Coronary artery (tissue), 2 donors: ENCODE measurements around the gene SF3A1.
A peak's percentile ranks its signal among the peaks of the same experiment; 100 is the strongest.
"Not testable (repeated sequence)": the region's sequence is repeated elsewhere in the genome, so short reads cannot be mapped to it uniquely, and the experiment has no call there.

ENCODE experiments used
- DNase-seq: peaks from one replicate; pipeline ENCODE4 v3.0.0-alpha.2; 2017; ENCODE audit warnings: low spot score
- H3K27ac ChIP-seq, 2 donors: fragments of 200-600 bp; sonication (generic); one replicate each; pipeline ENCODE4 v1.5.1; 2016 to 2019
- H3K4me3 ChIP-seq: fragments of 200-600 bp; sonication (generic); 2 replicates; pipeline ENCODE4 v1.5.1; 2016; ENCODE audit warnings: mild to moderate bottlenecking, moderate library complexity
- TF ChIP-seq, protein P1 (sequence below): fragments of 200-600 bp; sonication (generic); IDR thresholded peaks from one replicate; pipeline ENCODE4 v1.5.1; 2019; ENCODE audit warnings: antibody characterized with exemption

Gene SF3A1

DNA sequence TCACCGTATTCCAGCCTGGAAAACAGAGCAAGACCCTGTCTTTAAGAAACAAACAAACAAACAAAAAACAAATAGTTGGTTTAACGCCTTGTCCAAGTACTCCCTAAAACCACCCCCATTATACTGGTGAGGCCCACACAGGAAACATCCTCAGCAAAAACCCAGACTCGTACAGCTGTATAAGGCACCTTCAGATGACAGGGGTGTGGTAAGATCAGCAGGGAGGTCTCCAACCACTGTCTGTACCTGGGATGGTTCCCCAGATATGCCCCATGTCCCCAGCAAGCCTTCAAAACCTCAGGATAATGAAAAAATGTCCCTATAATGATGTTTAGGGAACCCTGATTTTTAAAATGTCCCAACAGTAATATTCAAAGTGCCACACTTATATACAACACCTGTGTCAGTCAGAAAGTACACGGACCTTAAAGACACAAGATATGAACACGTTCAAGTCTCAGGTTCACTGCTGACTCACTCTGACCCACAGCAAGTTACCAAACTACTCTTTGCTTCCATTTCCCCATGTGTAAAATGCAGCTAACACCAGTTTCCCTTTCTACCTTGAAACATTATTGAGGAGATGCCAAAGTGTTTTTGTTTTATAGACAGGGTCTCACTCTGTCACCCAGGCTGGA is 9.3 kb downstream of the SF3A1 start:
- Histone ChIP-seq H3K4me3 (no peak overlapping the region), H3K27ac (no peak overlapping the region)
- TF ChIP-seq, protein P1, sequence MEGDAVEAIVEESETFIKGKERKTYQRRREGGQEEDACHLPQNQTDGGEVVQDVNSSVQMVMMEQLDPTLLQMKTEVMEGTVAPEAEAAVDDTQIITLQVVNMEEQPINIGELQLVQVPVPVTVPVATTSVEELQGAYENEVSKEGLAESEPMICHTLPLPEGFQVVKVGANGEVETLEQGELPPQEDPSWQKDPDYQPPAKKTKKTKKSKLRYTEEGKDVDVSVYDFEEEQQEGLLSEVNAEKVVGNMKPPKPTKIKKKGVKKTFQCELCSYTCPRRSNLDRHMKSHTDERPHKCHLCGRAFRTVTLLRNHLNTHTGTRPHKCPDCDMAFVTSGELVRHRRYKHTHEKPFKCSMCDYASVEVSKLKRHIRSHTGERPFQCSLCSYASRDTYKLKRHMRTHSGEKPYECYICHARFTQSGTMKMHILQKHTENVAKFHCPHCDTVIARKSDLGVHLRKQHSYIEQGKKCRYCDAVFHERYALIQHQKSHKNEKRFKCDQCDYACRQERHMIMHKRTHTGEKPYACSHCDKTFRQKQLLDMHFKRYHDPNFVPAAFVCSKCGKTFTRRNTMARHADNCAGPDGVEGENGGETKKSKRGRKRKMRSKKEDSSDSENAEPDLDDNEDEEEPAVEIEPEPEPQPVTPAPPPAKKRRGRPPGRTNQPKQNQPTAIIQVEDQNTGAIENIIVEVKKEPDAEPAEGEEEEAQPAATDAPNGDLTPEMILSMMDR = no peak
- no peak for DNase-seq

DNA sequence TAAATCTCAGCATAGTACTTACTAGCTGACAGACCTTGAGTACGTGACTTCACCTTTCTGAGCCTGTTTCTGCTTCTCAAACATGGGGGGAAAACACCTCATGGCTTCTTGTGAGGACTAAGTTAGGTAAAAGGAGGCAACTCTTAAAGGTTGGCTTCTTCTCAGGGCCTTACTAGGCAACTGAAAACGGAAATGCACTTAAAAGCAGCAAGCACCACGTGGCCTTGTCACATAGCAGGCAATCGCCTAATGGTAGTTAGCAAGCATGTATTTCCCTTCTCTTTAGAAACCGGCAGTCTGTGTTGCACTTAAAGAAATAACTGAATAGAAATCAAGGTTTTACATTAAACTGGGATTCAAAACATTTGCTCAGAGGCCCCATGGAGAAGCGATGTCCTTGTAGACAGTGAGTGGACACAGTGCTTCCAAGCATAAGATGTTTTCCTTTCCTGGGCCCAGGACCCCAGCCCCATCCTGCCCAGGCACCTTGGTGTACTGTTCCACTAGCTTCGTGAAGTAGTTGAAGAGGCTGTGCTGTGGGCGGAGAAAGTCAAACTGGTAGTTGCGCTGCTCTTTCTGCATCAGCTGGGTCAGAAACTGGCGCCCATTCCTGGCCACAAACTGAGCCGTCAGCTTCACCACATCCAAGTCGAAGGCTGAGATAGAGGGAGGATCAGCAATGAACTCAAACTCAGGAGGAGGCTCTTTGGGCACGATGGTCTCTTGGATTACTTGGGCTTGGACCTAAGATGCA is 12.1 kb downstream of the SF3A1 start:
- TF ChIP-seq, protein P1 = no peak
- no peak overlapping the region for H3K27ac ChIP-seq
- DNase-seq = no peak

DNA sequence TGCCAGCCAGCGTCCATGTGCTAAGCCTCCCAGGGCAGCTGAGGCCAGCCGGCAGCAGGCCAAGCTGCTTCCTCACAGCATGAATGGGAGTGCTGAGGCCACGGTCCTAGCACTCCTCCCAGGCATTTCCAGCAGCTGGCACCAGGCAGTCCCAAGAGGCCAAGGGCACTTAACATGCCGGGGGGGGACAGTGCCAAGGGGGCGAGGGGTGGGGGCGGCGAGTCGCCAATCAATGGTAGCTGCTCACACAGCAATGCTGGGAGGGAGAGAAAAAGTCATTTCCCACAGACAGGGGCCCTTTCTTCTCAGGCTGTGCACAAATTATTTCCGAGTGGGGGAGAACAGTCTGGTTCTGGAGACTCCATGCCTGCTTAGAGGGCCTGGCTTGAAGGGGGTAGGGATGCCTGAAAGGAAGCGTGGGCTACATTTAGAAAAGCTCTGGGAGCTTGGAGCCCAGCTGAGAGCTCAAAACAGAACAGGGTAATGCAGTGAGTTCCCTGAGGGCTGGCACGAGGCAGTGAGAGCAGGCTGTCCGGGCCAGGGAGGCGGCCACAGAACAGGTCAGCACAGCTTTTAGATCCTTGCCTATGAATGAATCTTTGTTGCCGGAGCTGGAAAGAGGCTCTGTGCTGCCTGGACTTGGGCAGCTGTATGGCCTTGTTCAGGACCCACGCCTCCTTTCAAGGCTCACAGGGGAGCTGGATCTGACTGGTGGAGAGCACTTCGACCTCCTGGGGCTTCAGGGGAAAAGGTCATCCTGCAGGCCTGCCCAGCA is 15.6 kb downstream of the SF3A1 start:
- DNase-seq = no peak
- H3K27ac ChIP-seq = peak overlapping the region; percentile 28 to 78
- TF ChIP-seq, protein P1 = no peak
- H3K4me3 ChIP-seq = no peak overlapping the region

More for the DNA sequence above, 12.1 kb downstream of the SF3A1 start:
- H3K4me3 ChIP-seq = no peak overlapping the region

DNA sequence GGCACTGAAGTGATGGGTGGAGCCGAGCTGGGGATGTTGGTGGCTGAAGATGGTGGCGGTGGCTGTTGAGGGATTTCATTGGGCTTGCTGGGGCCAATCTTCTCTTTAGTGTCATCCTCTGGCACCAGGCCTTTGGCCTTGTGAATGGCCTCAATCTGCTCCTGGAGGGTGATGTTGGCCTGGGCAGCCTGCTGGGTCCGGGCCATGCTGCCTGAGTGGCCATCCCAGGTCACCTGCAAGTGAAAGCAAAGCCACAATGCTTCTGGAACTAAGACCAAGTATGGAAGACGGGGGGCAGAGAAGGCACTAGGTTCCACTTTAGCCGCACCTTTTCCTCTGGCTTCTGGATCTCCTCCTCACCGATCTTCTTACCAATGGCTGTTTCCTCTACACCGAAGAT is 17.9 kb downstream of the SF3A1 start:
- H3K27ac ChIP-seq = no peak overlapping the region
- no peak for DNase-seq
- no peak overlapping the region for H3K4me3 ChIP-seq
- TF ChIP-seq, protein P1 = no peak

DNA sequence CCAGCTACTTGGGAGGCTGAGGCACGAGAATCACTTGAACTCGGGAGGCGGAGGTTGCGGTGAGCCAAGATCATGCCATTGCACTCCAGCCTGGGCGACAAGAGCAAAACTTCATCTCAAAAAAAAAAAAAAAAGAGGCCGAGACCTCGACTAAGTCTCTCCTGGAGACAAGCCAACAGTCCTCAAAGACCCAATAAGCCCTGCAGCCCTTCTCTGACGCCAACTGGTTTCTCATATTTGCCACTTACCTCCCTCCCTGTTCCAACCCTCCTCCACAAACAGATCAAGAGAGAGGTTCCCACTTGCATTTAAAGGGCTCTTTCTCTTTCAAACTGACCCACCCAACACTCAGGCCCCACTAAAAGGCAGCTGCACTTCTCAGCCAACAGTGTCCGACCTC is 18.4 kb downstream of the SF3A1 start:
- not testable (repeated sequence) for DNase-seq, H3K4me3 ChIP-seq, H3K27ac ChIP-seq

DNA sequence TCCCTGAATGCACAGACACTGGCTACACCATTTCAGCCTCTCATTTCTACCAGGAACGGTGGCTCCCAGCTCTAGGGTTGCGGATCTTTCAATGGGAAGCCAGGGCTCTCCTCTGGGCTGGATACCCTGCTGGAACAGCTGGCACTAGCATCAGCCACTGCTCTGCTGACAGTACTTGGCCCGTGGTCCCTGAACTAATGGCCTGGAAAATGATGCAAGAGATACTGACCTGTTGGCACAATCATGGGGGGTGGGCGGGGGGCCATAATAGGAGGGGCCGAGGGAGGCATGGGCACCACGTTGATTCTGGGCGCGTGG is 19.3 kb downstream of the SF3A1 start:
- H3K27ac ChIP-seq = no peak overlapping the region
- no peak for DNase-seq
- TF ChIP-seq, protein P1 = no peak
- no peak overlapping the region for H3K4me3 ChIP-seq

DNA sequence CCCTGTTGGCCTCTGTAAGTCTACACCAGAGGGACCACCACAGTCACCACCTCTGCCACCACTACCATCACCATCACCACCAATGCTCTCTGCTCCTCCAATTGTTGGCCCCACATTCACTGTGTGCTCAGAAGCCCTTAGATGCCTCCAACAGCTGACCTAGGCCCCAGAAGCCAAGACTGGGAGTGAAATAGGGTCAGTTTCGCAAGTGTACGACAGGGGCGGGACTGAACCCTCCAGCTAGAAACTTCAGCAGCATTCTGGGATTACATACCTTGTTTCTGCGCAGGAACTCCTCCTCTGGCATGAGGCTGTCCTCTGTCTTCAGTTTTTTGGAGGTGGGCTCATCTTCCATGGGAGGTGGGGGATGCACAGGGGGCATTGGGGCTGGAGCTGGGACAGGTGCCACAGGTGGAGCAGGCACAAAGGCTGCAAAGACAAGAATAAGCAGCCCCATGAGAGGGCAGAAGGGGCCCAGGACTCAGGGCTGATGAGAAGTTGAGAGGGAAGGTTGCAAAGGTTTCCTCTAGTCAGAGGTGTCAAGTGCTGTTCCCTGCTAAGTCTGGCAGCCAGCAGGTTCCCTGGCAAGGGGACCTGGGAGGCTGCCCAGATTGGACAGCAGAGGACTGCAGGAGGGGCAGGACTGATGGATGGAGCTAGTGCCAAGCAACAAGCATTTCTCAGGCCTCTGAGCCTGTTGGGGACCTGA is 19.8 kb downstream of the SF3A1 start:
- Histone ChIP-seq H3K4me3 (no peak overlapping the region), H3K27ac (no peak overlapping the region)
- no peak for DNase-seq
- TF ChIP-seq, protein P1 = no peak
